Mammary epithelial cell (primary cell): ENCODE measurements around the gene AMPD3.

ENCODE experiments used
- CTCF ChIP-seq, 2 donors: IDR thresholded peaks in 1 of 2; conservative IDR thresholded peaks in 1 of 2; 2 replicates each; pipeline ENCODE4 v1.5.1; 2011 to 2012; ENCODE audit warnings: inconsistent platforms in 2 of 2, low read length in 2 of 2, mild to moderate bottlenecking in 2 of 2, control low read depth in 1 of 2, low read depth in 1 of 2; ENCODE audit not compliant: insufficient read depth in 1 of 2; ENCODE audit errors: extremely low read depth in 1 of 2
- EZH2 ChIP-seq: IDR thresholded peaks from 2 replicates; pipeline ENCODE4 v1.6.1; 2012; ENCODE audit warnings: low read length, inconsistent platforms, borderline replicate concordance

GRCh38 chr11:10407055-10407454 is 48.0 kb upstream of the AMPD3 start:
- no peak for TF ChIP-seq CTCF (conservative IDR thresholded peaks at IDR 0.05 in 1 of 2, IDR thresholded peaks at IDR 0.05 in 1 of 2; ENCODE audit: extremely low read depth in 1 of 2, insufficient read depth in 1 of 2, low read depth in 1 of 2, low read length in 2 of 2)
- no peak for TF ChIP-seq EZH2
